ENCODE measurements around the gene SLC9A5. TPM values are rescaled to one million over a fixed set of nuclear protein-coding genes. Genes with fewer than 3 reads are reported as not detected.

Gene SLC9A5
- total and polyA plus RNA-seq, 4 donors: 0.05 to 0.25 (median 0.09) TPM; not detected in 1

DNA sequence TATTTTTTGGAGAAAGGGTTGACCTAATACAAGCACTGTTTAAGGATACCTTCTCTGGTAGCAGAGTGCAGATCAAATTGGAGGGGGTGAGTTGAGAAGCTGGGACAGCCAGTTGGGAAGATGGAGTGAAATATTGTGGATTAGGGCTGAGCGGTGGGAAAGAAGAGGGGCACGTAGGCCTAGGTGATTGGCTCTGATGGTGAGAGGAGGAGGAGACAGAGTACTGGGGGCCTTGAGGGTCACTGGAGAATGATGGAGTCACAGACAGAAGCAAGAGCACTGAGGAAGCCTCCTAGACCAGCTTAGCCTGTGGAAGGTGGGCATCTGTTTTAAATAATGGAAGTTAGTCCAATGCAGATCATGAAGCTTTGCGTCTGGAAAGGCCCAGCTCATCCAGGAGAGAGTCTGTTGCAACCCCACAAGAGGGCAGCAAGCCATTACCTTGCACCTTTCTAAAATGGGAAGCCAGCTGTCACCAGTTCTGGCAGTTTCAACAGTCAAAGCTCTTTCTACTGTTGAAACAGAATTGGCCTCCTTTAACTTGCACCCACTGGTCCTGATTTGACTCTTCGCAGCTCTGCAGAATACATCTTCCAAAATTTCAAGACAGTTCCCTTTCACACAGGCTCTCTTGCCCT lies 11.8 kb downstream of the SLC9A5 start:
- H3K4me3 ChIP-seq (ENCODE audit: low read depth in 1 of 3, low read length in 3 of 3): no peak overlapping the region
- no peaks in the 10 kb centered on the region for H3K27me3 ChIP-seq (ENCODE audit: control insufficient read depth in 4 of 4, insufficient read depth in 4 of 4, low read length in 3 of 4)
- no peaks in the 10 kb centered on the region for H3K4me1 ChIP-seq (ENCODE audit: control insufficient read depth in 4 of 4, insufficient read depth in 4 of 4, low read length in 3 of 4)
- no peaks in the 10 kb centered on the region for H3K9me3 ChIP-seq (ENCODE audit: control insufficient read depth in 4 of 4, low read length in 3 of 4)
- H3K27ac ChIP-seq (ENCODE audit: low read depth in 1 of 2, low read length in 2 of 2): no peak overlapping the region
- TF ChIP-seq FOXA1 (IDR thresholded peaks at IDR 0.05) (no peak), HNF4A (conservative IDR thresholded peaks at IDR 0.05) (no peak), SP1 (IDR thresholded peaks at IDR 0.05) (no peak), RAD21 (IDR thresholded peaks at IDR 0.05) (peak; percentile 74 to 75), GABPA (IDR thresholded peaks at IDR 0.05 in 1 of 2, conservative IDR thresholded peaks at IDR 0.05 in 1 of 2) (no peak), HNF4G (IDR thresholded peaks at IDR 0.05) (no peak), NR2F2 (IDR thresholded peaks at IDR 0.05) (no peak), YY1 (IDR thresholded peaks at IDR 0.05) (no peak)
- TF ChIP-seq, protein P1, sequence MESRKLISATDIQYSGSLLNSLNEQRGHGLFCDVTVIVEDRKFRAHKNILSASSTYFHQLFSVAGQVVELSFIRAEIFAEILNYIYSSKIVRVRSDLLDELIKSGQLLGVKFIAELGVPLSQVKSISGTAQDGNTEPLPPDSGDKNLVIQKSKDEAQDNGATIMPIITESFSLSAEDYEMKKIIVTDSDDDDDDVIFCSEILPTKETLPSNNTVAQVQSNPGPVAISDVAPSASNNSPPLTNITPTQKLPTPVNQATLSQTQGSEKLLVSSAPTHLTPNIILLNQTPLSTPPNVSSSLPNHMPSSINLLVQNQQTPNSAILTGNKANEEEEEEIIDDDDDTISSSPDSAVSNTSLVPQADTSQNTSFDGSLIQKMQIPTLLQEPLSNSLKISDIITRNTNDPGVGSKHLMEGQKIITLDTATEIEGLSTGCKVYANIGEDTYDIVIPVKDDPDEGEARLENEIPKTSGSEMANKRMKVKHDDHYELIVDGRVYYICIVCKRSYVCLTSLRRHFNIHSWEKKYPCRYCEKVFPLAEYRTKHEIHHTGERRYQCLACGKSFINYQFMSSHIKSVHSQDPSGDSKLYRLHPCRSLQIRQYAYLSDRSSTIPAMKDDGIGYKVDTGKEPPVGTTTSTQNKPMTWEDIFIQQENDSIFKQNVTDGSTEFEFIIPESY (IDR thresholded peaks at IDR 0.05): no peak
- TF ChIP-seq, protein P2, sequence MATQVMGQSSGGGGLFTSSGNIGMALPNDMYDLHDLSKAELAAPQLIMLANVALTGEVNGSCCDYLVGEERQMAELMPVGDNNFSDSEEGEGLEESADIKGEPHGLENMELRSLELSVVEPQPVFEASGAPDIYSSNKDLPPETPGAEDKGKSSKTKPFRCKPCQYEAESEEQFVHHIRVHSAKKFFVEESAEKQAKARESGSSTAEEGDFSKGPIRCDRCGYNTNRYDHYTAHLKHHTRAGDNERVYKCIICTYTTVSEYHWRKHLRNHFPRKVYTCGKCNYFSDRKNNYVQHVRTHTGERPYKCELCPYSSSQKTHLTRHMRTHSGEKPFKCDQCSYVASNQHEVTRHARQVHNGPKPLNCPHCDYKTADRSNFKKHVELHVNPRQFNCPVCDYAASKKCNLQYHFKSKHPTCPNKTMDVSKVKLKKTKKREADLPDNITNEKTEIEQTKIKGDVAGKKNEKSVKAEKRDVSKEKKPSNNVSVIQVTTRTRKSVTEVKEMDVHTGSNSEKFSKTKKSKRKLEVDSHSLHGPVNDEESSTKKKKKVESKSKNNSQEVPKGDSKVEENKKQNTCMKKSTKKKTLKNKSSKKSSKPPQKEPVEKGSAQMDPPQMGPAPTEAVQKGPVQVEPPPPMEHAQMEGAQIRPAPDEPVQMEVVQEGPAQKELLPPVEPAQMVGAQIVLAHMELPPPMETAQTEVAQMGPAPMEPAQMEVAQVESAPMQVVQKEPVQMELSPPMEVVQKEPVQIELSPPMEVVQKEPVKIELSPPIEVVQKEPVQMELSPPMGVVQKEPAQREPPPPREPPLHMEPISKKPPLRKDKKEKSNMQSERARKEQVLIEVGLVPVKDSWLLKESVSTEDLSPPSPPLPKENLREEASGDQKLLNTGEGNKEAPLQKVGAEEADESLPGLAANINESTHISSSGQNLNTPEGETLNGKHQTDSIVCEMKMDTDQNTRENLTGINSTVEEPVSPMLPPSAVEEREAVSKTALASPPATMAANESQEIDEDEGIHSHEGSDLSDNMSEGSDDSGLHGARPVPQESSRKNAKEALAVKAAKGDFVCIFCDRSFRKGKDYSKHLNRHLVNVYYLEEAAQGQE (IDR thresholded peaks at IDR 0.05): no peak
- TF ChIP-seq, protein P3, sequence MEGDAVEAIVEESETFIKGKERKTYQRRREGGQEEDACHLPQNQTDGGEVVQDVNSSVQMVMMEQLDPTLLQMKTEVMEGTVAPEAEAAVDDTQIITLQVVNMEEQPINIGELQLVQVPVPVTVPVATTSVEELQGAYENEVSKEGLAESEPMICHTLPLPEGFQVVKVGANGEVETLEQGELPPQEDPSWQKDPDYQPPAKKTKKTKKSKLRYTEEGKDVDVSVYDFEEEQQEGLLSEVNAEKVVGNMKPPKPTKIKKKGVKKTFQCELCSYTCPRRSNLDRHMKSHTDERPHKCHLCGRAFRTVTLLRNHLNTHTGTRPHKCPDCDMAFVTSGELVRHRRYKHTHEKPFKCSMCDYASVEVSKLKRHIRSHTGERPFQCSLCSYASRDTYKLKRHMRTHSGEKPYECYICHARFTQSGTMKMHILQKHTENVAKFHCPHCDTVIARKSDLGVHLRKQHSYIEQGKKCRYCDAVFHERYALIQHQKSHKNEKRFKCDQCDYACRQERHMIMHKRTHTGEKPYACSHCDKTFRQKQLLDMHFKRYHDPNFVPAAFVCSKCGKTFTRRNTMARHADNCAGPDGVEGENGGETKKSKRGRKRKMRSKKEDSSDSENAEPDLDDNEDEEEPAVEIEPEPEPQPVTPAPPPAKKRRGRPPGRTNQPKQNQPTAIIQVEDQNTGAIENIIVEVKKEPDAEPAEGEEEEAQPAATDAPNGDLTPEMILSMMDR (IDR thresholded peaks at IDR 0.05; ENCODE audit: low read depth, low read length, missing input control): peak; percentile 44
- no peak overlapping the region for H3K9ac ChIP-seq (ENCODE audit: low read depth in 1 of 2, low read length in 2 of 2)
- WGBS: 75% methylated on average over 4 of the region's 4 CpGs
- DNase-seq (ENCODE audit: low spot score): no peak
- no peaks in the 10 kb centered on the region for H3K36me3 ChIP-seq (ENCODE audit: control insufficient read depth in 4 of 4, insufficient read depth in 3 of 4, low read depth in 1 of 4, low read length in 3 of 4)

DNA sequence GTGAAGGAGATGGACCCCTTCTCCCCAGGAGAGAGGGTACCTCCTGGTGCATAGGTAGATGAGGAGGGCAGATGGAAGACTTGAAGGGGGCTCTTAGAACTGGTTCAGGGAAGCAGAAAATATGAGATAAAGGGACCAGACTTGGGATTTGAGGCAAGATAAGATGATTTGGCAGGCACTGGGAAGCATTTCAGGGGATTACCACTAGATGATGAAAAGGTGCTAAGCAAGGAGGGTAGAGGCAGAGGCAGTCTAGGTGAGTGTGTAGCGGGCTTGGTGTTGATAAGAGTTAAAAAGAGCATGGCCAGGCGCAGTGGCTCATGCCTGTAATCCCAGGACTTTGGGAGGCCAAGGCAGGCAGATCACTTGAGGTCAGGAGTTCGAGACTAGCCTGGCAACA lies 14.4 kb downstream of the SLC9A5 start:
- H3K4me3 ChIP-seq (ENCODE audit: low read depth in 1 of 3, low read length in 3 of 3): no peak overlapping the region
- no peak overlapping the region for H3K9ac ChIP-seq (ENCODE audit: low read depth in 1 of 2, low read length in 2 of 2)
- H3K9me3 ChIP-seq (ENCODE audit: control insufficient read depth in 4 of 4, low read length in 3 of 4): no peaks in the 10 kb centered on the region
- H3K4me1 ChIP-seq (ENCODE audit: control insufficient read depth in 4 of 4, insufficient read depth in 4 of 4, low read length in 3 of 4): no peaks in the 10 kb centered on the region
- no peak overlapping the region for H3K27ac ChIP-seq (ENCODE audit: low read depth in 1 of 2, low read length in 2 of 2)
- no peaks in the 10 kb centered on the region for H3K36me3 ChIP-seq (ENCODE audit: control insufficient read depth in 4 of 4, insufficient read depth in 3 of 4, low read depth in 1 of 4, low read length in 3 of 4)
- no peak for DNase-seq (ENCODE audit: low spot score)
- TF ChIP-seq EGR1 (IDR thresholded peaks at IDR 0.05; ENCODE audit: low read depth in 2 of 2): no peak
- TF ChIP-seq, protein P2 (IDR thresholded peaks at IDR 0.05): no peak
- TF ChIP-seq, protein P4, sequence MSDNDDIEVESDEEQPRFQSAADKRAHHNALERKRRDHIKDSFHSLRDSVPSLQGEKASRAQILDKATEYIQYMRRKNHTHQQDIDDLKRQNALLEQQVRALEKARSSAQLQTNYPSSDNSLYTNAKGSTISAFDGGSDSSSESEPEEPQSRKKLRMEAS (IDR thresholded peaks at IDR 0.05): no peak
- no peaks in the 10 kb centered on the region for H3K27me3 ChIP-seq (ENCODE audit: control insufficient read depth in 4 of 4, insufficient read depth in 4 of 4, low read length in 3 of 4)
- 84% methylated on average over 3 of the region's 3 CpGs for whole genome bisulfite sequencing
